22Rv1 (cell line): Measurements from ENCODE around the gene ZNF778.
"Not testable (repeated sequence)": the region's sequence is repeated elsewhere in the genome, so short reads cannot be mapped to it uniquely, and the experiment has no call there.

Source experiments
- H3K27ac ChIP-seq: fragments of 450-650 bp; 2 replicates; pipeline ENCODE4 v1.5.1; 2017
- ZFX ChIP-seq: fragments of 450-650 bp; IDR thresholded peaks from 2 replicates; pipeline ENCODE4 v1.6.1; 2017; ENCODE audit warnings: antibody characterized with exemption, borderline replicate concordance
- TF ChIP-seq, protein P1 (sequence below): fragments of 450-650 bp; IDR thresholded peaks from 2 replicates; pipeline ENCODE4 v1.5.1; 2017; ENCODE audit warnings: mild to moderate bottlenecking

Gene ZNF778

DNA sequence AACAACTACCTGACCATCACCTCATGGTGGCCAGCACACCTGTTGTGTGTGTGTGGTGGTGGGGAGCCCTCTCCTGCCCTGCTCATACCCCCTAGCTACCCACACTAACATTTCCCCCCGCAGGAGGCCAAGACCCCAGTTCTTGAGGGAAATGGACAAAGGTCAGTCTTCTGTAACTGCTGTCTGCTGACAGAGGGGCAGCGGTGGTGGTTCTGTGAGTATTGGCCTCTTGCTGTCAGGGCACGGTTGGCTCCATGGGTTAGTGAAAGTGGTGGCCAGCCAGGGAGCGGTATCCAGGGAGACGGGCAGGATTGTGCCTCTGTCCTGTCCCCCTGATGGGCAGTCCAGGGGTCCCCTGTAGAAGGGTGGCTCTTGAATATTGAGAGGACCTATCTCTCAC lies 26.2 kb downstream of the ZNF778 start:
- TF ChIP-seq ZFX, result no peak
- TF ChIP-seq, protein P1, sequence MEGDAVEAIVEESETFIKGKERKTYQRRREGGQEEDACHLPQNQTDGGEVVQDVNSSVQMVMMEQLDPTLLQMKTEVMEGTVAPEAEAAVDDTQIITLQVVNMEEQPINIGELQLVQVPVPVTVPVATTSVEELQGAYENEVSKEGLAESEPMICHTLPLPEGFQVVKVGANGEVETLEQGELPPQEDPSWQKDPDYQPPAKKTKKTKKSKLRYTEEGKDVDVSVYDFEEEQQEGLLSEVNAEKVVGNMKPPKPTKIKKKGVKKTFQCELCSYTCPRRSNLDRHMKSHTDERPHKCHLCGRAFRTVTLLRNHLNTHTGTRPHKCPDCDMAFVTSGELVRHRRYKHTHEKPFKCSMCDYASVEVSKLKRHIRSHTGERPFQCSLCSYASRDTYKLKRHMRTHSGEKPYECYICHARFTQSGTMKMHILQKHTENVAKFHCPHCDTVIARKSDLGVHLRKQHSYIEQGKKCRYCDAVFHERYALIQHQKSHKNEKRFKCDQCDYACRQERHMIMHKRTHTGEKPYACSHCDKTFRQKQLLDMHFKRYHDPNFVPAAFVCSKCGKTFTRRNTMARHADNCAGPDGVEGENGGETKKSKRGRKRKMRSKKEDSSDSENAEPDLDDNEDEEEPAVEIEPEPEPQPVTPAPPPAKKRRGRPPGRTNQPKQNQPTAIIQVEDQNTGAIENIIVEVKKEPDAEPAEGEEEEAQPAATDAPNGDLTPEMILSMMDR, result no peak
- H3K27ac ChIP-seq, result no peak overlapping the region

DNA sequence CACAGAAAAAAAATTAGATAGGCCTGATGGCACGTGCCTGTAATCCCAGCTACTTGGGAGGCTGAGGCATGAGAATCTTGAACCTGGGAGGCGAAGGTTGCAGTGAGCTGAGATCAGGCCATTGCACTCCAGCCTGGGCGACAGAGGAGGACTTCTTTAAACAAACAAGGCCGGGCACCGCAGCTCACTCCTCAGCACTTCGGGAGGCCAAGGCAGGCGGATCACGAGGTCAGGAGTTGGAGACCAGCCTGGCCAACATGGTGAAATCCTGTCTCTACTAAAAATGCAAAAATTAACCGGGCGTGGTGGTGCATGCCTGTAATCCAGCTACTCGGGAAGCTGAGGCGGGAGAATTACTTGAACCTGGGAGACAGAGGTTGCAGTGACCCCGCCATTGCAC lies 26.8 kb downstream of the ZNF778 start:
- not testable (repeated sequence) for H3K27ac ChIP-seq

DNA sequence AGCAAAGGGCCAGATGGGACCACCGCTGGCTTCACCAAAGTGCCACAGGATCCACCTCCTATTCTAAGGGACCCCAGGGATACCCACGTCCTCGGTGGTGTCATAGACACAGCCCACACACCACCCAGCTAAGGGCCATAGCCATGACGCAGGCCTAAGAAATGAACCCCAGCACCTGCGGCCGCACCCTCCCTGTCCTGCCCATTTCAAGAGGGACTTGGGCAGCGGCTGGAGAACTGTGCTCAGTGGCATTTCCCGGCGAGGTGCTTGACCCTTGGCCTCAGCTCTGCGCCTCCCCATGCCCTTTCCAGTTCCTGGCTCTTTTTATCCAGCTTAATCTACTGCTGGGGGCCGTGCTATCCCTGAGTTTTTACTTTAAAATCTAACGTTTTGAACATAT lies 27.3 kb downstream of the ZNF778 start:
- TF ChIP-seq ZFX, result no peak
- TF ChIP-seq, protein P1, result no peak
- no peak overlapping the region for H3K27ac ChIP-seq

DNA sequence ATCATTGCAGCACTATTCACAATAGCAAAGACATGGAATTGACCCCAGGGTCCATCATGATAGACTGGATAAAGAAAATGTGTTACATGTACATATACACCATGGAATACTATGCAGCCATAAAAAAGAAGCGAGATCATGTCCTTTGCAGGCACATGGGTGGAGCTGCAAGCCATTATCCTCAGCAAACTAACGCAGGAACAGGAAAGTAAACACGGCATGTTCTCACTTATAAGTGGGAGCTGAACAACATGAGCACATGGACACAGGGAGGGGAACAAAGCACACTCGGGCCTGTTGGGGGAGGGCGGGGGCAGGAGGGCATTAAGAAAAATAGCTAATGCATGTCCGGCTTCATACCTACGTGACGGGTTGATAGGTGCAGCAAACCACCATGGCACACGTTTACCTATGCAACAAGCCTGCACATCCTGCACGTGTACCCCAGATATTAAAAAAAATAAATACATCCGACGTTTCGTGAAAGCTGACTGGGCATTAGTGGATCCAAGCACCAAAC lies 28.9 kb downstream of the ZNF778 start:
- TF ChIP-seq, protein P1, result no peak
- no peak for TF ChIP-seq ZFX
- H3K27ac ChIP-seq, result no peak overlapping the region

DNA sequence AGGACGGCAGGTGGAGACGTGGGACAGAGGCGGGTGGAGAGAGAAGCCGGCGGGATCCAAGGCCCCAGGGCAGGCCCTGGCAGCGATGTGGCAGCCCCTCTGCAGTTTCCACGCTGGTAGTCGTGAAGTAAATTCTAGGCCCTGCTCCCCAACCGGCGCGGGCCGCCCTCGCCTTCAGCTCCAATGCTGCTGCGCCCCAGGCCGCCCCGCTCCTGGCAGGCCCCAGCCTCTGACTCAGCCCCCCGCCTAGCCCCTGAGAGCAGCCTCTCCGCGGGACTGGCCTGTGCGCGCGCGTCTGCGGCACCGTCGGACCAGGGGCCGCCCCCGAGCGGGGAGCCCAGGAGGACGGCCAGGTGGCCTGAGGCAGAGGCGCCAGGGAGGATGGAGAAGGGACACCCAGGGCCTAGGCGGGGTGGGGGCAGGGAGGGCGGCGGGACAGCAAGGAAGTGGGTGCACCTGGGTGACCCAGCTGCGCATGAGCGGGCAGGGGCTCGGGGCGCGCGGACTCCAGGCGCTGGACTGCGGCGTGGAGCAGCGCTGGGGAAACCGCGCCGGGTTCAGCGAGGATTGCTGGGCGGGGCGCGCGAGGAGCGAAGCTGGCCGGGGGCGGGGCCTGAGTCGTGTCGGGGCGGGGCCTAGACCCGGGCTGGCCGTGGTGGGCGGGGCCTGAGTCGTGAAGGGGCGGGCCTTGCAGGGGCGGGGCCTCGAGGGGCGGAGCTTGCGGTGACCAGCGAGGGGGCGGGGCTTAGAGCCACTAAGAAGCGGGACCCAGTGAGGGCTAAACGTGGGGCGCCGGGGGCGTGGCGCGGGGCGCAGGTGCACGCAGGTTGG lies 29.6 kb downstream of the ZNF778 start:
- TF ChIP-seq, protein P1, result no peak; the same call in none of the 2 replicates
- TF ChIP-seq ZFX, result no peak

DNA sequence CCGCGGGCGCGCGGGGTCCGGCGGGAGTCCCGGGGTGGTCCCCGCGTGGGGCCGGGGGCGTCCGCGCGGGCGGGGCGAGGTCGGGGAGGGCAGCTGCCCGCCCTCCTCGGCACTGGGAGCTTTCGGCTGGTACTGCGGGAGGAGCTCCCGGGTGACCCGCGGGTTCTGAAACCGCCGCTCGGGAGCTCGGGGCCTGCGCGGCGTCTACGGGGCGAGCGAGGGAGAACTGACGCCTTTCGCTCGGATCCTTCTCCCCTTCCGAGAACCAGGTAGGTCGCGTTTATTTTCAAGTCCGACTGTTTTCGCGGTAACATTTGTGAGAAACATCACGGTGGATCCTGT lies 30.2 kb downstream of the ZNF778 start:
- H3K27ac ChIP-seq, result not testable (repeated sequence)

More for the DNA sequence above, 29.6 kb downstream of the ZNF778 start:
- H3K27ac ChIP-seq, result no peak overlapping the region

DNA sequence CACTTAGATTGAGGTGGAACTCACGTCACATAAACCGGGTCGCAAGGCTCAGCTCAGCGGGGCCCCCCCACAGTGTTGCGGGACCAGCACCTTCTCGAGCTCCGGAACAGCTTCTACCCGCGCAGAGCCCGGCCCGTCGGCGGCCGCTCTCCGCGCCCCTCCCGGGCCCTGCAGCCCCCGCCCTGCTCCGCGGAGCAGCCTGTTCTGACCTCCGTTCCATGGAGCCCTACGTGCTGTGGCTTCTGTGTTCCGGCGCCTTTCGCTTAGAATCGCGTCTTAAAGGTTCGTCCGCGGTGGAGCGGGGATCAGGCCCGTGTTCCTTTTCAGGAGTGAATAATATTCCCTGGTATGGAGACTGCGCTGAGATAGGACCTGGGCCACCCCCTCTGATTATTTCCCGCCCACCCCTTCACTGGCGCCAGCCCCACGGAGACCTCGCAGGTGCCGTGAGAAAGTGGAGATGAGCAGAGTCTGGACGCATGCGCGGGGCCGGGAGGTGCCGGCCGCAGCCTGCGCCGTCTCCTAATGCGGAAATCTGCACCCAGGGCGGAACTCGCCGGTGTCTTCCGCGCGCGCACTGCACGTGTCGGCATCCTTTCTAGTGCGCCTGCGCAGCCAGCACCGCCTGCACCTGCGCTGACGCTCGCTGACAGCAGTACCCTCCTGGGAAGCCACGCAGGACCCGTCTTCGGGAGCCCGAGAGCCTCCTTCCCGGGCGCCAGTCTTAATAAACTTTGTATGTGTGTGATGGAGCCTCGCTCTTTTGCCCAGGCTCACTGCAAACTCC lies 30.9 kb downstream of the ZNF778 start:
- H3K27ac ChIP-seq, result no peak overlapping the region
- no peak for TF ChIP-seq ZFX
- TF ChIP-seq, protein P1, result no peak
